Activated CD8-positive, alpha-beta memory T cell treated with anti-CD3 and anti-CD28 coated beads for 48 hours (primary cell): ENCODE data around the gene CXXC5.
"Not testable (repeated sequence)": the region's sequence is repeated elsewhere in the genome, so short reads cannot be mapped to it uniquely, and the experiment has no call there.

Experiments
- DNase-seq, 3 experiments: peaks; one replicate each; pipeline ENCODE4 v3.0.0-alpha.2; 2020; ENCODE audit warnings: low read depth in 2 of 3, low spot score in 2 of 3

The CXXC5 gene

GRCh38 chr5:139709582-139710318, 61.6 kb downstream of the CXXC5 start:
- no peak for DNase-seq

GRCh38 chr5:139710319-139711066, 62.3 kb downstream of the CXXC5 start:
- DNase-seq: peak in 1 of 3 experiments; percentile 30

- DNase-seq: peak in 1 of 3 experiments; percentile 25
Observed at GRCh38 chr5:139711067-139711905, 63.1 kb downstream of the CXXC5 start.

GRCh38 chr5:139711906-139712224, 63.7 kb downstream of the CXXC5 start:
- no peak for DNase-seq

- DNase-seq: no peak
Observed at GRCh38 chr5:139712412-139712811, 64.3 kb downstream of the CXXC5 start.

GRCh38 chr5:139713898-139714297, 65.7 kb downstream of the CXXC5 start:
- DNase-seq: not testable (repeated sequence)

- no peak for DNase-seq
Observed at GRCh38 chr5:139717221-139717620, 69.1 kb downstream of the CXXC5 start.

GRCh38 chr5:139718403-139718802, 70.3 kb downstream of the CXXC5 start:
- DNase-seq: not testable (repeated sequence)

GRCh38 chr5:139719970-139720369, 71.8 kb downstream of the CXXC5 start:
- DNase-seq: not testable (repeated sequence)

GRCh38 chr5:139723986-139724587, 75.9 kb downstream of the CXXC5 start:
- no peak for DNase-seq

- DNase-seq: no peak
Observed at GRCh38 chr5:139725073-139725830, 77.1 kb downstream of the CXXC5 start.

- DNase-seq: no peak
Observed at GRCh38 chr5:139726248-139726647, 78.1 kb downstream of the CXXC5 start.

GRCh38 chr5:139727615-139728014, 79.5 kb downstream of the CXXC5 start:
- not testable (repeated sequence) for DNase-seq

- no peak for DNase-seq
Observed at GRCh38 chr5:139731281-139731680, 83.1 kb downstream of the CXXC5 start.

GRCh38 chr5:139732019-139732418, 83.9 kb downstream of the CXXC5 start:
- no peak for DNase-seq

GRCh38 chr5:139733010-139733688, 85.0 kb downstream of the CXXC5 start:
- no peak for DNase-seq
